ENCODE results near the gene KLHL35. TPM values are rescaled to one million over a fixed set of nuclear protein-coding genes. Genes with fewer than 3 reads are reported as not detected.
A peak's percentile ranks its signal among the peaks of the same experiment; 100 is the strongest.

KLHL35 gene
- total RNA-seq, 4 donors from 2014 or later, result 2.5 TPM; not detected in 3

GRCh38 chr11:75472081-75472732 lies 39.2 kb upstream of the KLHL35 start:
- no peaks in the 10 kb centered on the region for H3K27me3 ChIP-seq
- peaks cover 12 to 14% of the 10 kb centered on the region in 2 donors for H3K4me1 ChIP-seq
- no peaks in the 10 kb centered on the region for H3K9me3 ChIP-seq
- intact Hi-C loops (cut with DNase I; ENCODE audit: low total_unique reads), result no loop called here
- no peaks in the 10 kb centered on the region for H3K36me3 ChIP-seq
- H3K27ac ChIP-seq, result peak overlapping the region in 1 of 2 donors; percentile 13
- TF ChIP-seq, protein P1, sequence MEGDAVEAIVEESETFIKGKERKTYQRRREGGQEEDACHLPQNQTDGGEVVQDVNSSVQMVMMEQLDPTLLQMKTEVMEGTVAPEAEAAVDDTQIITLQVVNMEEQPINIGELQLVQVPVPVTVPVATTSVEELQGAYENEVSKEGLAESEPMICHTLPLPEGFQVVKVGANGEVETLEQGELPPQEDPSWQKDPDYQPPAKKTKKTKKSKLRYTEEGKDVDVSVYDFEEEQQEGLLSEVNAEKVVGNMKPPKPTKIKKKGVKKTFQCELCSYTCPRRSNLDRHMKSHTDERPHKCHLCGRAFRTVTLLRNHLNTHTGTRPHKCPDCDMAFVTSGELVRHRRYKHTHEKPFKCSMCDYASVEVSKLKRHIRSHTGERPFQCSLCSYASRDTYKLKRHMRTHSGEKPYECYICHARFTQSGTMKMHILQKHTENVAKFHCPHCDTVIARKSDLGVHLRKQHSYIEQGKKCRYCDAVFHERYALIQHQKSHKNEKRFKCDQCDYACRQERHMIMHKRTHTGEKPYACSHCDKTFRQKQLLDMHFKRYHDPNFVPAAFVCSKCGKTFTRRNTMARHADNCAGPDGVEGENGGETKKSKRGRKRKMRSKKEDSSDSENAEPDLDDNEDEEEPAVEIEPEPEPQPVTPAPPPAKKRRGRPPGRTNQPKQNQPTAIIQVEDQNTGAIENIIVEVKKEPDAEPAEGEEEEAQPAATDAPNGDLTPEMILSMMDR (IDR thresholded peaks at IDR 0.05), result no peak
- no peak for TF ChIP-seq POLR2A (IDR thresholded peaks at IDR 0.05)
- DNase-seq, result no peak
- H3K4me3 ChIP-seq, result no peak overlapping the region

DNA sequence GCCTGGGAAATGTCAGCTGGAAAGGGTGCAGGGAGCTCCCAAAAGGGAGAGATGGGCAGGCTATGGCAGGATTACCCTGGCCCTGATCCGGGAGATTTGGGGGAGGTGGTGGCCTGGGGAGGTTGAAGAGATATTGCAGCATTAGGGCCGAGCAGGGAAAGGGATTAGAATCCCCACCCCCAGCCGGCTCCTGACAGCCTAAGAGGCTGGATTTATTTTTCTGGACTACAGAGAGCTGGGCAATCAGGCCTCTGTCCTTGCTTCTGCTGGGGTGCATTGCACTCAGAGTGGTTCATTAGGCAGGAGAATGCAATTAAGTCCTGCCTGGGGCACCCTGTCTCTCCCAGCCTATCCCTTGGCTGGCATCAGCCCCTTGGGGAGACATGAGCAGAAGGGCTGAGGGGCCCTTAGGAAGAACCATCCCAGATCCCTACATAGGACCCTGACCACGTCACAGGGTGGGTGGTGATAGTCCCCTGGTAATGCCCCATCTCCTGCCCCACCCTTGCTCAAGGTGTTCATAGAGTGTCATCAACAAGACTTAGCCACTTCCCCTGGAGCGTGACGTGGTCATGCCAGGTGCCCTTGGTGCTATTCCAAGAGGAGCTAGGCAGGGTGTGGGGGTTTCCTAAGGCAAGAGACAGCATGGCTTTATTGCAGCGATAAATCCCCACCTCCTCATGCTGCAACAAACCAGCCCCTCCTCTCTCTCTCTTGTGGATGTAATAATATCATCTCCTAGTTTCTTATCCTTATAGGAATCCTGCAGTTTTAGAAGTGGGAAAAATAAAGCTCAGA lies 38.4 kb upstream of the KLHL35 start:
- no peak for DNase-seq
- peak overlapping the region in 1 of 2 donors; percentile 19 for H3K27ac ChIP-seq
- TF ChIP-seq, protein P1 (IDR thresholded peaks at IDR 0.05), result no peak
- TF ChIP-seq POLR2A (IDR thresholded peaks at IDR 0.05), result no peak
- no peaks in the 10 kb centered on the region for H3K27me3 ChIP-seq
- no peaks in the 10 kb centered on the region for H3K36me3 ChIP-seq
- intact Hi-C loops (cut with DNase I; ENCODE audit: low total_unique reads), result no loop called here
- H3K9me3 ChIP-seq, result no peaks in the 10 kb centered on the region
- H3K4me3 ChIP-seq, result no peak overlapping the region
- peaks cover 12 to 14% of the 10 kb centered on the region in 2 donors for H3K4me1 ChIP-seq

- no peak for TF ChIP-seq POLR2A (IDR thresholded peaks at IDR 0.05)
- TF ChIP-seq, protein P1 (IDR thresholded peaks at IDR 0.05), result no peak
- H3K27ac ChIP-seq, result no peak overlapping the region
These were observed 37.6 kb upstream of the KLHL35 start for GRCh38 chr11:75470476-75471080.

GRCh38 chr11:75469785-75470405 lies 36.9 kb upstream of the KLHL35 start:
- no peaks in the 10 kb centered on the region for H3K27me3 ChIP-seq
- no peak overlapping the region for H3K4me3 ChIP-seq
- DNase-seq, result no peak
- peak overlapping the region; percentile 27 to 81 for H3K27ac ChIP-seq
- H3K4me1 ChIP-seq, result peaks cover 5 to 12% of the 10 kb centered on the region in 2 donors
- H3K36me3 ChIP-seq, result no peaks in the 10 kb centered on the region
- TF ChIP-seq, protein P1 (IDR thresholded peaks at IDR 0.05), result no peak
- TF ChIP-seq POLR2A (IDR thresholded peaks at IDR 0.05), result no peak
- no peaks in the 10 kb centered on the region for H3K9me3 ChIP-seq
- intact Hi-C loops (cut with DNase I; ENCODE audit: low total_unique reads), result no loop called here

More at GRCh38 chr11:75470476-75471080, 37.6 kb upstream of the KLHL35 start:
- Histone ChIP-seq H3K4me1 (peaks cover 12% of the 10 kb centered on the region in 2 donors), H3K36me3 (no peaks in the 10 kb centered on the region), H3K9me3 (no peaks in the 10 kb centered on the region), H3K4me3 (no peak overlapping the region), H3K27me3 (no peaks in the 10 kb centered on the region)
- intact Hi-C loops (cut with DNase I; ENCODE audit: low total_unique reads), result no loop called here
- DNase-seq, result no peak

All from uterus (tissue), 4 donors.